Heart right ventricle (tissue), 16 donors: ENCODE results near the gene TMBIM6. TPM values are rescaled to one million over a fixed set of nuclear protein-coding genes. Genes with fewer than 3 reads are reported as not detected.

Experiments used
- ATAC-seq, 8 donors: fragments of 200-7000 bp; cut with Tn5 transposase; one replicate each; pipeline ENCODE4 v1.9.1; 2020; ENCODE audit warnings: mild to moderate bottlenecking in 8 of 8, moderate library complexity in 8 of 8, moderate number of reproducible peaks in 1 of 8
- DNase-seq, 2 donors: peaks; one replicate each; pipeline ENCODE4 v3.0.0-alpha.2; 2020
- H3K27ac ChIP-seq, 10 donors: fragments of 200-600 bp; sonication (generic) in 2 of 10; one replicate each; pipeline versions ENCODE4 v1.5.0 to v1.8.0; 2020 to 2022; ENCODE audit warnings: mild to moderate bottlenecking in 3 of 10
- H3K27me3 ChIP-seq, 7 donors: fragments of 200-600 bp; one replicate each; pipeline ENCODE4 v1.8.0; 2021 to 2022; ENCODE audit warnings: mild to moderate bottlenecking in 2 of 7
- H3K36me3 ChIP-seq, 9 donors: fragments of 200-600 bp; sonication (generic) in 1 of 9; one replicate each; pipeline versions ENCODE4 v1.5.0 to v1.8.0; 2020 to 2022; ENCODE audit warnings: mild to moderate bottlenecking in 2 of 9
- H3K4me1 ChIP-seq, 9 donors: fragments of 200-600 bp; sonication (generic) in 1 of 9; one replicate each; pipeline versions ENCODE4 v1.5.0 to v1.8.0; 2020 to 2022; ENCODE audit warnings: mild to moderate bottlenecking in 4 of 9
- H3K4me3 ChIP-seq, 10 donors: fragments of 200-600 bp; sonication (generic) in 2 of 10; one replicate each; pipeline versions ENCODE4 v1.5.0 to v1.8.0; 2020 to 2022; ENCODE audit warnings: mild to moderate bottlenecking in 7 of 10, moderate library complexity in 2 of 10
- H3K9me3 ChIP-seq, 11 donors: fragments of 200-600 bp in 10 of 11; sonication (generic) in 2 of 11; one replicate each; pipeline versions ENCODE4 v1.5.0 to v1.8.0; 2013 to 2022; ENCODE audit warnings: mild to moderate bottlenecking in 2 of 11, control low read depth in 1 of 11, moderate library complexity in 1 of 11
- CTCF ChIP-seq, 9 donors: fragments of 200-600 bp; sonication (generic) in 2 of 9; IDR thresholded peaks; one replicate each; pipeline versions ENCODE4 v1.5.0 to v1.8.0; 2021 to 2022; ENCODE audit warnings: antibody characterized with exemption in 9 of 9, mild to moderate bottlenecking in 5 of 9, moderate library complexity in 1 of 9
- WGBS, 2 donors: extraction: QIAGEN DNeasy Blood & Tissue Kit; methylation state at CpG; one replicate each; pipeline ENCODE4 v1.1.7; 2013; ENCODE audit warnings: inconsistent platforms in 1 of 2; 5-methylcytosine and 5-hydroxymethylcytosine counted together
- intact Hi-C, 10 donors: fragments of 100-400 bp; cut with DNase I; formaldehyde crosslinking; loops; one replicate each; pipeline versions ENCODE4 v1.11.1 to v1.14.2; 2022
- polyA plus RNA-seq, 2 donors: library from polyadenylated mRNA; stranded (reverse); fragments of 200-250 nt; gene quantifications; one replicate each; pipeline ENCODE4 v1.2.3, GENCODE V29; 2013
- total RNA-seq, 10 donors: library from RNA; stranded (reverse); fragmentation: NEBNext Ultra II Directional in 3 of 10; extraction: Animal tissue kit (Norgen Biotek cat#: 25700) in 3 of 10; gene quantifications; one replicate each; pipeline versions ENCODE4 v1.2.1 to v1.2.4, GENCODE V29; 2021 to 2023
- donor health status: Arrhythmogenic right ventricular cardiomyopathy.
- donor health status: ischemic (EF 13 %, LVEDD 7.1; RV severe dilation, severe dysfunction).
- donor health status: healthy with polysubstance abuse.
- donor health status: DM: no; HTN: yes; CAD: no.
- donor health status: DM: no; HTN: no; CAD: no.
- donor health status: ischemic (EF 25% LVEDD 6.9; RV normal size, moderate dysfunction).
- donor health status: ischemic (EF 25% LVEDD 5.7; RV mildly dilated, moderate dysfunction).
- donor health status: healthy.
- donor health status: DM: yes; HTN: yes; CAD: no.
- donor health status: Ischemic cardiomyopathy.
- donor health status: ischemic (EF 35%, LVEDD 5.7; RV mildly dilated, moderate dysfunction).
- donor health status: nonischemic (EF 11% LVEDD 7.7; RV severe dilation, severe dysfunction).
- donor health status: DM: yes; HTN: yes; CAD: no.
- donor health status: PGD.
- donor health status: ischemic (EF 29% LVEDD 5.4; RV normal size, mild dysfunction).
- donor health status: nonischemic (EF 23%, LVEDD 6.1; RV moderate dilation, normal function).

Gene TMBIM6
- total and polyA plus RNA-seq, 12 donors = 110 to 322 (median 202) TPM

GRCh38 chr12:49702676-49703215, 38.6 kb upstream of the TMBIM6 start:
- no peak for ATAC-seq

GRCh38 chr12:49703647-49704137, 37.7 kb upstream of the TMBIM6 start:
- TF ChIP-seq CTCF (IDR thresholded peaks at IDR 0.05) = no peak
- intact Hi-C loops = loop anchor here in 1 of 10 donors (5.0 kb wide), 1 partner anchor 41 kb away; no protein-coding TSS in a partner anchor
- H3K4me1 ChIP-seq = peaks cover 10 to 79% (median 57%) of the 10 kb centered on the region in 9 donors
- H3K27me3 ChIP-seq = no peaks in the 10 kb centered on the region
- H3K4me3 ChIP-seq = no peak overlapping the region
- H3K36me3 ChIP-seq = peaks cover 0 to 9% (median 0%) of the 10 kb centered on the region in 9 donors
- H3K9me3 ChIP-seq = no peaks in the 10 kb centered on the region
- DNase-seq (no peak), ATAC-seq (no peak)
- peak overlapping the region in 8 of 10 donors; percentile 2 to 99 (median 68) for H3K27ac ChIP-seq
- 65 to 78% methylated on average over 3 of the region's 3 CpGs for WGBS, 2 donors

More at GRCh38 chr12:49702676-49703215, 38.6 kb upstream of the TMBIM6 start:
- no peak for DNase-seq
- H3K36me3 ChIP-seq = peaks cover 0 to 9% (median 0%) of the 10 kb centered on the region in 9 donors
- H3K27ac ChIP-seq = peak overlapping the region in 8 of 10 donors; percentile 2 to 99 (median 40)
- no peaks in the 10 kb centered on the region for H3K27me3 ChIP-seq
- no peak for TF ChIP-seq CTCF (IDR thresholded peaks at IDR 0.05)
- no peak overlapping the region for H3K4me3 ChIP-seq
- H3K4me1 ChIP-seq = peaks cover 16 to 85% (median 66%) of the 10 kb centered on the region in 9 donors
- no peaks in the 10 kb centered on the region for H3K9me3 ChIP-seq
- intact Hi-C loops = loop anchor here in 1 of 10 donors (5.0 kb wide), 1 partner anchor 40 kb away; no protein-coding TSS in a partner anchor

GRCh38 chr12:49705479-49706134, 35.8 kb upstream of the TMBIM6 start:
- 45 to 59% methylated on average over 10 of the region's 10 CpGs for WGBS, 2 donors
- peaks cover 0 to 5% (median 0%) of the 10 kb centered on the region in 9 donors for H3K36me3 ChIP-seq
- H3K4me3 ChIP-seq = peak overlapping the region in 9 of 10 donors; percentile 67 to 98 (median 94)
- H3K27me3 ChIP-seq = peaks cover 0 to 5% (median 0%) of the 10 kb centered on the region in 7 donors
- H3K9me3 ChIP-seq = no peaks in the 10 kb centered on the region
- peak; percentile 31 to 34 for DNase-seq
- TF ChIP-seq CTCF (IDR thresholded peaks at IDR 0.05) = no peak
- peaks cover 9 to 62% (median 41%) of the 10 kb centered on the region in 9 donors for H3K4me1 ChIP-seq
- H3K27ac ChIP-seq = peak overlapping the region; percentile 88 to 99 (median 98)
- peak in 6 of 8 donors; percentile 15 to 43 (median 28) for ATAC-seq
- intact Hi-C loops = loop anchor here in 8 of 10 donors (2.0 to 5.0 kb wide), 4 partner anchors 33 to 63 kb away; no protein-coding TSS in a partner anchor

DNA sequence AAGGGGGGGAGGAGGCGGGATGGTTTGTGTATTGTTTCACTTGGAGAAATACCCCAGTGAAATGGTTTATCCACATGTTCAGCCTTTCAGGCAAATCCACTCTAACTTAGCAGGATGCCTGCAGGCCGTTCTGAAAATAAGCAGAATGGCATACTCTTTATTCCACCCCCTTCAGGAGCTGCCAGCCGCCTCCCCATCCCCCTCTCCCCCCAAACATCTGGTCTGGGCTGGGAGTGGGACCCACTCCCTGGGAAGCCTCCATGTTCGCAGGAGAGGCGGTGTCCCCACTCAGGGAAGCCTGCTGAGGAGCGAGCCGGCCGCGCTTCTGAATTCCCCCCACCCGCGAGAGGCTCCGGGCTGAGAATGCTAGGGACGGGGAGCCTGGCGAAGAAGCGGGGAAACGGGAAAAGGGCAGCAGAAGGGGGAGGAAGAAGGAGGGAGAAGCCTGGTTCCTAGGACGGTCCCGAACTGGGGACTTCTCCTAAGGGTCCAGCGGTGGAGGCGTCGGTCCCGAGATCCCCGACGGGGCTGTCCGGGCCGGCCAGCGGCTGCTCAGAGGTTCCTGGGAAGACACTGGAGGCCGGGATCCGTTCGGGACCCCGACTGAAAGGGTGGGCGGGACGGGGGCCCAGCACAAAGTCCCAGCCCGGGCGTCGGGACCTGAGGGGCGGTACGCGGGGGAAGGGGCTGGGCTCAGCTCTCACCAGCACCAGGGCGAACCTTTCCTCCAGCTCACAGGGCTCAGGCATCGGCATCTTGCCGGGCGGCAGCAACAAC, 34.8 kb upstream of the TMBIM6 start:
- Histone ChIP-seq H3K9me3 (no peaks in the 10 kb centered on the region), H3K4me1 (peaks cover 9 to 52% (median 40%) of the 10 kb centered on the region in 9 donors), H3K27me3 (peaks cover 0 to 5% (median 0%) of the 10 kb centered on the region in 7 donors), H3K4me3 (peak overlapping the region; percentile 67 to 98 (median 94)), H3K27ac (peak overlapping the region; percentile 88 to 99 (median 98)), H3K36me3 (no peaks in the 10 kb centered on the region)
- no peak for TF ChIP-seq CTCF (IDR thresholded peaks at IDR 0.05)
- WGBS, 2 donors = 5 to 7% methylated on average over 43 of the region's 43 CpGs
- ATAC-seq (peak; percentile 9 to 30 (median 17)), DNase-seq (peak; percentile 28 to 47)
- intact Hi-C loops = loop anchor here (1.0 to 5.0 kb wide), 6 partner anchors 33 to 64 kb away; no protein-coding TSS in a partner anchor
